CD4-positive, alpha-beta T cell (primary cell): ENCODE data around the gene RNF26. TPM values are rescaled to one million over a fixed set of nuclear protein-coding genes. Genes with fewer than 3 reads are reported as not detected.
A peak's percentile ranks its signal among the peaks of the same experiment; 100 is the strongest.

Source experiments
- ATAC-seq: fragments of 200-7000 bp; cut with Tn5 transposase; one replicate; pipeline ENCODE4 v1.10.0; 2022; ENCODE audit warnings: mild to moderate bottlenecking; ENCODE audit not compliant: poor library complexity
- CTCF ChIA-PET: fragments of 350-600 bp; sonication (Branson Sonifier 250); formaldehyde crosslinking; loops from one replicate; lab custom pipeline; 2021; ENCODE audit warnings: antibody characterized with exemption, inconsistent platforms; lab: Charles Lee
- POLR2A ChIA-PET: fragments of 350-600 bp; sonication (Branson Sonifier 250); formaldehyde crosslinking; loops from one replicate; lab custom pipeline; 2021; ENCODE audit warnings: antibody characterized with exemption, inconsistent platforms; lab: Charles Lee
- DNase-seq, 14 experiments: peaks; one replicate each; pipeline ENCODE4 v3.0.0-alpha.2; 2013 to 2020; ENCODE audit warnings: mixed read lengths in 2 of 14
- H3K27ac ChIP-seq, 2 donors: one replicate each; pipeline versions ENCODE4 v1.5.1 to v1.7.0; 2013; ENCODE audit warnings: low read length in 2 of 2, low read depth in 1 of 2, mild to moderate bottlenecking in 1 of 2
- H3K27me3 ChIP-seq, 2 experiments: 1 replicate in 1 of 2; 2 replicates in 1 of 2; pipeline versions ENCODE4 v1.6.1 to v1.7.0; 2013; ENCODE audit warnings: low read length in 2 of 2, control low read depth in 1 of 2, mild to moderate bottlenecking in 1 of 2, moderate library complexity in 1 of 2; ENCODE audit not compliant: insufficient read depth in 2 of 2, control insufficient read depth in 1 of 2
- H3K36me3 ChIP-seq: one replicate; pipeline ENCODE4 v1.6.1; 2013; ENCODE audit warnings: low read length, control low read depth; ENCODE audit not compliant: insufficient read depth
- H3K4me1 ChIP-seq: one replicate; pipeline ENCODE4 v1.6.1; 2013; ENCODE audit warnings: low read length, control low read depth; ENCODE audit not compliant: insufficient read depth
- H3K4me3 ChIP-seq: one replicate; pipeline ENCODE4 v1.5.1; 2013; ENCODE audit warnings: mild to moderate bottlenecking, low read length, moderate library complexity
- H3K9me3 ChIP-seq, 2 experiments: 1 replicate in 1 of 2; 2 replicates in 1 of 2; pipeline versions ENCODE4 v1.6.1 to v1.7.0; 2013; ENCODE audit warnings: low read length in 2 of 2, mild to moderate bottlenecking in 2 of 2, control low read depth in 1 of 2, moderate library complexity in 1 of 2; ENCODE audit not compliant: control insufficient read depth in 1 of 2, insufficient read depth in 1 of 2
- H3K27ac Mint-ChIP-seq: one replicate; pipeline ENCODE4 v1.8.0; 2020; ENCODE audit warnings: mixed read lengths
- H3K27me3 Mint-ChIP-seq: one replicate; pipeline ENCODE4 v1.8.0; 2021; ENCODE audit warnings: mixed read lengths
- H3K36me3 Mint-ChIP-seq: one replicate; pipeline ENCODE4 v1.8.0; 2021; ENCODE audit warnings: low read depth, mixed read lengths
- H3K4me1 Mint-ChIP-seq: one replicate; pipeline ENCODE4 v1.8.0; 2021; ENCODE audit warnings: low read depth, mixed read lengths
- H3K4me3 Mint-ChIP-seq: one replicate; pipeline ENCODE4 v1.8.0; 2020; ENCODE audit warnings: mild to moderate bottlenecking, mixed read lengths
- H3K9me3 Mint-ChIP-seq: one replicate; pipeline ENCODE4 v1.8.0; 2020; ENCODE audit warnings: mixed read lengths
- intact Hi-C, 2 experiments: fragments of 100-400 bp; cut with DNase I in 1 of 2; cut with micrococcal nuclease in 1 of 2; formaldehyde crosslinking; loops; one replicate each; pipeline versions ENCODE4 v1.15.1 to v1.9.0; 2023 to 2025; cut with DNase I, micrococcal nuclease
- total RNA-seq, 174 experiments: library from RNA in 2 of 174; stranded (reverse) in 2 of 174; gene quantifications; one replicate each; pipeline ENCODE4 v1.2.3 and lab custom pipeline; 2021 to 2026
- TF ChIP-seq, protein P1 (sequence below): fragments of 200-600 bp; IDR thresholded peaks from one replicate; pipeline ENCODE4 v1.8.0; 2022; ENCODE audit warnings: antibody characterized with exemption, mild to moderate bottlenecking

Gene RNF26
- total RNA-seq, 2 experiments from 2014 or later, result 18.3 to 20.5 TPM

- H3K36me3 ChIP-seq, result no peaks in the 10 kb centered on the region
- Mint-ChIP-seq H3K27ac (no peak overlapping the region), H3K27me3 (no peaks in the 10 kb centered on the region), H3K36me3 (peaks cover 5% of the 10 kb centered on the region), H3K4me3 (no peak overlapping the region), H3K4me1 (peaks cover 12% of the 10 kb centered on the region), H3K9me3 (no peaks in the 10 kb centered on the region)
- TF ChIP-seq, protein P1, sequence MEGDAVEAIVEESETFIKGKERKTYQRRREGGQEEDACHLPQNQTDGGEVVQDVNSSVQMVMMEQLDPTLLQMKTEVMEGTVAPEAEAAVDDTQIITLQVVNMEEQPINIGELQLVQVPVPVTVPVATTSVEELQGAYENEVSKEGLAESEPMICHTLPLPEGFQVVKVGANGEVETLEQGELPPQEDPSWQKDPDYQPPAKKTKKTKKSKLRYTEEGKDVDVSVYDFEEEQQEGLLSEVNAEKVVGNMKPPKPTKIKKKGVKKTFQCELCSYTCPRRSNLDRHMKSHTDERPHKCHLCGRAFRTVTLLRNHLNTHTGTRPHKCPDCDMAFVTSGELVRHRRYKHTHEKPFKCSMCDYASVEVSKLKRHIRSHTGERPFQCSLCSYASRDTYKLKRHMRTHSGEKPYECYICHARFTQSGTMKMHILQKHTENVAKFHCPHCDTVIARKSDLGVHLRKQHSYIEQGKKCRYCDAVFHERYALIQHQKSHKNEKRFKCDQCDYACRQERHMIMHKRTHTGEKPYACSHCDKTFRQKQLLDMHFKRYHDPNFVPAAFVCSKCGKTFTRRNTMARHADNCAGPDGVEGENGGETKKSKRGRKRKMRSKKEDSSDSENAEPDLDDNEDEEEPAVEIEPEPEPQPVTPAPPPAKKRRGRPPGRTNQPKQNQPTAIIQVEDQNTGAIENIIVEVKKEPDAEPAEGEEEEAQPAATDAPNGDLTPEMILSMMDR, result no peak
- no peak for DNase-seq
- ChIA-PET POLR2A (no interaction called here), CTCF (interaction anchor here (4.6 kb wide), 1 partner anchor 9 kb away, joined by 14 read pairs; no protein-coding TSS in a partner anchor)
- H3K9me3 ChIP-seq, result no peaks in the 10 kb centered on the region
- no peak overlapping the region for H3K4me3 ChIP-seq
- ATAC-seq, result no peak
- H3K27me3 ChIP-seq, result no peaks in the 10 kb centered on the region
- peaks cover 7% of the 10 kb centered on the region for H3K4me1 ChIP-seq
- intact Hi-C loops, result no loop called here
- no peak overlapping the region for H3K27ac ChIP-seq
These were observed 5.0 kb upstream of the RNF26 start for GRCh38 chr11:119329320-119329719.

DNA sequence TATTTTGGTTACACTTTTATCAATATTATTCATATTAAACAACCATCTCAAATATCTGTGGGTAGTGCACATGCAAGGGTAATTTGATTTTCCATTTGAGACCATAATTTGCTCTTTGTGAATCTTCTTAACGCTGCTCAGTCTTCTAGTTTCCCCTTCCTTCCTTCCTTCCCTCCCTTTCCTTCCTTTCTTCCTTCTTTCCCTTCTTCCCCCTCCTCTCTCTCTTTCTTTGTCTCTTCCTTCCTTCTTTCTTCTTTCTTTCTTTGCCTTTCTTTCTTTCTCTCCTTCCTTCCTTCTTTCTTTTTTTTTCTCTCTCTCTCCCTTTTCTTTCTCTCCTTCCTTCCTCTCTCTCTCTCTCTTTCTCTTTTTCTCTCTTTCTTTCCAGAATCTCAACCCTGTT, 4.1 kb upstream of the RNF26 start:
- Mint-ChIP-seq H3K9me3 (no peaks in the 10 kb centered on the region), H3K27me3 (no peaks in the 10 kb centered on the region), H3K27ac (no peak overlapping the region), H3K36me3 (peaks cover 14% of the 10 kb centered on the region), H3K4me3 (no peak overlapping the region), H3K4me1 (peaks cover 14% of the 10 kb centered on the region)
- CTCF ChIA-PET, result interaction anchor here (4.6 kb wide), 1 partner anchor 8 kb away, joined by 14 read pairs; no protein-coding TSS in a partner anchor
- no peaks in the 10 kb centered on the region for H3K9me3 ChIP-seq
- no peak for ATAC-seq
- H3K36me3 ChIP-seq, result no peaks in the 10 kb centered on the region
- TF ChIP-seq, protein P1, result no peak
- no peak overlapping the region for H3K4me3 ChIP-seq
- no peaks in the 10 kb centered on the region for H3K27me3 ChIP-seq
- no peak for DNase-seq
- peaks cover 16% of the 10 kb centered on the region for H3K4me1 ChIP-seq
- POLR2A ChIA-PET, result interaction anchor here (0.7 kb wide), 1 partner anchor 1344 kb away, joined by 4 read pairs; the partner anchor contains the start of gene IL10RA
- no peak overlapping the region for H3K27ac ChIP-seq
- intact Hi-C loops, result no loop called here

DNA sequence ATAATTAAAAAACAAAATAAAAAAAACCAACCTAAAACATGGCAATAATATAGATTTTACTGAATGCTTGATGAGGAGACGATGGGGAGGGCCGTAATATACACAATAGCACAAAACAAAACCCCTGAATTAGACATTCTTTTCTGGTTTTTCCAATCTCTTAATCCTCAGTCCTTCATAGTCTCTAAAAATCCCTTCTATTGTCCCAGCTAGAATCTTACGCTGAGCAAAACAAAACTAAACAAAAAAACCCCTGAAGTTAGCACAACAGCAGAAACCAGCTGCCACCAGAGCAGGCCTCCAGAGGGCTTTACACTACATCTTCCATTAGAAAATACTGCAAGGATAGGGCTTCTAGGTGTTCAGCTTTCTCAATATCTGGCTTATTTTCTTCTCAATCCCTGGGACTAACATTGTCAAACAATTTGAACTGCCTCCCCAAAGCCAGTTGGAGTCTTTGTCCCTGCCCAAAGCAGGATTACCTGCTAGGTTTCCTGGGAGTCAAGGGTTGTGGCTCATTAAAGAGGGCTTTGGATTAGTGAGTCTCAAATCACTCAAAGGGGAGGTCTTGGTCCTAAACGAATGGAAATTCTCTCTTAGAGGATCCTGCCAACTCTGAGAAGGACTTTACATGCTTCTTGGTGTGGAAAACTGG, 2.1 kb upstream of the RNF26 start:
- Mint-ChIP-seq H3K9me3 (no peaks in the 10 kb centered on the region), H3K4me3 (peak overlapping the region; percentile 99), H3K27ac (peak overlapping the region; percentile 94), H3K4me1 (peaks cover 24% of the 10 kb centered on the region), H3K36me3 (peaks cover 22% of the 10 kb centered on the region), H3K27me3 (no peaks in the 10 kb centered on the region)
- TF ChIP-seq, protein P1, result no peak
- H3K4me3 ChIP-seq, result no peak overlapping the region
- intact Hi-C loops, result no loop called here
- ChIA-PET POLR2A (no interaction called here), CTCF (no interaction called here)
- no peaks in the 10 kb centered on the region for H3K27me3 ChIP-seq
- H3K36me3 ChIP-seq, result peaks cover 4% of the 10 kb centered on the region
- no peak overlapping the region for H3K27ac ChIP-seq
- no peaks in the 10 kb centered on the region for H3K9me3 ChIP-seq
- peaks cover 21% of the 10 kb centered on the region for H3K4me1 ChIP-seq
- DNase-seq, result no peak
- no peak for ATAC-seq
